ENCODE data around the gene SENP6. TPM values are rescaled to one million over a fixed set of nuclear protein-coding genes. Genes with fewer than 3 reads are reported as not detected.

The SENP6 gene
- polyA plus RNA-seq, 3 donors, result 22.3 to 43.9 (median 31.9) TPM

DNA sequence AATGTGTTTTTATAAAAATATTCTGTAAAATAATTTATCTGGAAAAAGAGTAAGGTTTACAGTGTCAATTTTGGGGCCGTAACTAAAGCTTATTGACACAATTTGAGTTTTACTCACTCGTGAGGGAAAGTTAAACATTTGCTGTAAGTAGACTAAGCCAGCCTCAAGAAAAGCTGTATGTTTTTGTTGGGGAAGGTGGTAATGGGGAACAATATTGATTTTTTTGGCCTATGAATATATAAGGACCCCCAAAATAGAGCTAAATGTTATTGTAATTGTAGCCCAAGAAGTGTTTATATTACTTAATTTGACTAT lies 1.4 kb downstream of the SENP6 start:
- intact Hi-C loops (cut with micrococcal nuclease), result loop anchor here (5.0 to 10.0 kb wide), 2 partner anchors 318 to 321 kb away; partner anchors contain the start of gene TMEM30A (in 2 of the 2)
- Mint-ChIP-seq H3K9me3 (peaks cover 0 to 3% (median 0%) of the 10 kb centered on the region in 7 donors), H3K27me3 (ENCODE audit: low read depth in 3 of 3) (peaks cover 0 to 2% (median 0%) of the 10 kb centered on the region in 3 donors), H3K4me1 (peaks cover 58% of the 10 kb centered on the region), H3K4me3 (peak overlapping the region; percentile 97 to 98), H3K36me3 (peaks cover 0 to 15% of the 10 kb centered on the region in 2 donors), H3K27ac (peak overlapping the region in 6 of 7 donors; percentile 92 to 99 (median 94))
- H3K79me2 ChIP-seq (ENCODE audit: insufficient read depth, low read length), result peaks cover 75% of the 10 kb centered on the region
- peak overlapping the region; percentile 87 for H3K4me2 ChIP-seq (replicated peaks; ENCODE audit: extremely low read depth, low read length, poor library complexity, severe bottlenecking)
- H3K9me3 ChIP-seq (replicated peaks in 1 of 2; ENCODE audit: control insufficient read depth in 1 of 2, insufficient read depth in 1 of 2, low read length in 2 of 2), result no peaks in the 10 kb centered on the region
- DNase-seq, result no peak
- no peak for TF ChIP-seq CTCF (IDR thresholded peaks at IDR 0.05)
- H3K9ac ChIP-seq (ENCODE audit: insufficient read depth, low read length, poor library complexity, severe bottlenecking), result peak overlapping the region; percentile 99
- H2AFZ ChIP-seq (ENCODE audit: insufficient read depth, low read depth, low read length, poor library complexity, severe bottlenecking), result peak overlapping the region; percentile 98
- no peaks in the 10 kb centered on the region for H3K27me3 ChIP-seq (ENCODE audit: control insufficient read depth in 2 of 2, insufficient read depth in 2 of 2, low read length in 2 of 2)
- 8% methylated on average over 2 of the region's 2 CpGs for WGBS (ENCODE audit: insufficient coverage)
- peak overlapping the region; percentile 56 to 97 (median 89) for H3K4me3 ChIP-seq (replicated peaks in 1 of 3; ENCODE audit: low read depth in 2 of 3, low read length in 3 of 3)
- H4K20me1 ChIP-seq (ENCODE audit: insufficient read depth, low read length), result peaks cover 24% of the 10 kb centered on the region
- no peaks in the 10 kb centered on the region for H3K36me3 ChIP-seq (replicated peaks in 1 of 2; ENCODE audit: control insufficient read depth in 1 of 2, insufficient read depth in 2 of 2, low read length in 2 of 2)
- H3K27ac ChIP-seq (ENCODE audit: low read depth in 1 of 2, low read length in 2 of 2), result peak overlapping the region; percentile 83 to 94
- H3K4me1 ChIP-seq (ENCODE audit: control insufficient read depth in 1 of 2, insufficient read depth in 2 of 2, low read length in 2 of 2), result peaks cover 41 to 58% of the 10 kb centered on the region in 2 donors

- peaks cover 0 to 3% (median 0%) of the 10 kb centered on the region in 7 donors for H3K9me3 Mint-ChIP-seq
- H3K9ac ChIP-seq (ENCODE audit: insufficient read depth, low read length, poor library complexity, severe bottlenecking), result no peak overlapping the region
These were observed 2.6 kb downstream of the SENP6 start for GRCh38 chr6:75604294-75604693.

More at GRCh38 chr6:75604294-75604693, 2.6 kb downstream of the SENP6 start:
- Mint-ChIP-seq H3K27me3 (ENCODE audit: low read depth in 3 of 3) (no peaks in the 10 kb centered on the region), H3K4me1 (peaks cover 67% of the 10 kb centered on the region), H3K36me3 (peaks cover 0 to 15% of the 10 kb centered on the region in 2 donors), H3K4me3 (peak overlapping the region; percentile 10 to 98), H3K27ac (peak overlapping the region in 1 of 7 donors; percentile 99)
- H3K4me2 ChIP-seq (replicated peaks; ENCODE audit: extremely low read depth, low read length, poor library complexity, severe bottlenecking), result peak overlapping the region; percentile 87
- peaks cover 49 to 71% of the 10 kb centered on the region in 2 donors for H3K4me1 ChIP-seq (ENCODE audit: control insufficient read depth in 1 of 2, insufficient read depth in 2 of 2, low read length in 2 of 2)
- peaks cover 31% of the 10 kb centered on the region for H4K20me1 ChIP-seq (ENCODE audit: insufficient read depth, low read length)
- peak overlapping the region in 1 of 2 donors; percentile 94 for H3K27ac ChIP-seq (ENCODE audit: low read depth in 1 of 2, low read length in 2 of 2)
- no peaks in the 10 kb centered on the region for H3K36me3 ChIP-seq (replicated peaks in 1 of 2; ENCODE audit: control insufficient read depth in 1 of 2, insufficient read depth in 2 of 2, low read length in 2 of 2)
- no peak for TF ChIP-seq CTCF (IDR thresholded peaks at IDR 0.05)
- peak overlapping the region in 1 of 3 experiments; percentile 89 for H3K4me3 ChIP-seq (replicated peaks in 1 of 3; ENCODE audit: low read depth in 2 of 3, low read length in 3 of 3)
- WGBS (ENCODE audit: insufficient coverage), result 96% methylated on average over 6 of the region's 16 CpGs
- no peak overlapping the region for H2AFZ ChIP-seq (ENCODE audit: insufficient read depth, low read depth, low read length, poor library complexity, severe bottlenecking)
- no peak for DNase-seq
- H3K9me3 ChIP-seq (replicated peaks in 1 of 2; ENCODE audit: control insufficient read depth in 1 of 2, insufficient read depth in 1 of 2, low read length in 2 of 2), result no peaks in the 10 kb centered on the region
- H3K79me2 ChIP-seq (ENCODE audit: insufficient read depth, low read length), result peaks cover 82% of the 10 kb centered on the region
- no peaks in the 10 kb centered on the region for H3K27me3 ChIP-seq (ENCODE audit: control insufficient read depth in 2 of 2, insufficient read depth in 2 of 2, low read length in 2 of 2)
- intact Hi-C loops (cut with micrococcal nuclease), result loop anchor here (5.0 to 10.0 kb wide), 2 partner anchors 319 to 322 kb away; partner anchors contain the start of gene TMEM30A (in 2 of the 2)

Data from CD14-positive monocyte (primary cell).